Right lobe of liver (tissue), 6 donors: ENCODE data around the gene SV2C. TPM values are rescaled to one million over a fixed set of nuclear protein-coding genes. Genes with fewer than 3 reads are reported as not detected.
A peak's percentile ranks its signal among the peaks of the same experiment; 100 is the strongest.

Source experiments
- ATAC-seq, 4 donors: fragments of 200-7000 bp; cut with Tn5 transposase; one replicate each; pipeline ENCODE4 v1.9.1; 2020; ENCODE audit warnings: mild to moderate bottlenecking in 4 of 4, moderate library complexity in 4 of 4
- DNase-seq, 3 donors: peaks; one replicate each; pipeline ENCODE4 v3.0.0-alpha.2; 2020
- H3K27ac ChIP-seq, 3 donors: fragments of 200-600 bp; one replicate each; pipeline ENCODE4 v1.8.0; 2022
- H3K27me3 ChIP-seq, 2 donors: fragments of 200-600 bp; one replicate each; pipeline ENCODE4 v1.8.0; 2022
- H3K36me3 ChIP-seq, 4 donors: fragments of 200-600 bp; sonication (generic) in 1 of 4; one replicate each; pipeline versions ENCODE4 v1.5.1 to v1.8.0; 2017 to 2022; ENCODE audit warnings: control low read depth in 1 of 4
- H3K4me1 ChIP-seq, 4 donors: fragments of 200-600 bp; sonication (generic) in 1 of 4; one replicate each; pipeline versions ENCODE4 v1.5.1 to v1.8.0; 2017 to 2022; ENCODE audit warnings: control low read depth in 1 of 4
- H3K4me3 ChIP-seq, 3 donors: fragments of 200-600 bp; one replicate each; pipeline ENCODE4 v1.8.0; 2022
- H3K9me3 ChIP-seq, 4 donors: fragments of 200-600 bp; sonication (generic) in 1 of 4; one replicate each; pipeline versions ENCODE4 v1.5.1 to v1.8.0; 2017 to 2022; ENCODE audit warnings: control low read depth in 1 of 4
- CTCF ChIP-seq, 4 donors: fragments of 200-600 bp in 3 of 4; fragments of 450-650 bp in 1 of 4; IDR thresholded peaks; one replicate each; pipeline versions ENCODE4 v1.5.1 to v1.8.0; 2016 to 2022; ENCODE audit warnings: antibody characterized with exemption in 4 of 4, mild to moderate bottlenecking in 2 of 4
- POLR2A ChIP-seq: fragments of 450-650 bp; IDR thresholded peaks from one replicate; pipeline ENCODE4 v1.6.1; 2017; ENCODE audit warnings: antibody characterized with exemption, mild to moderate bottlenecking
- WGBS: methylation state at CpG from one replicate; pipeline ENCODE4 v1.1.6; 2018; ENCODE audit warnings: low coverage, low lambda C conversion rate; ENCODE audit not compliant: insufficient coverage; ENCODE audit errors: missing lambda C conversion rate; 5-methylcytosine and 5-hydroxymethylcytosine counted together
- intact Hi-C, 2 donors: fragments of 100-400 bp; cut with DNase I; formaldehyde crosslinking; loops; one replicate each; pipeline versions ENCODE4 v1.11.2 to v1.14.1; 2022
- total RNA-seq, 6 experiments: library from RNA; depleted of rRNA in 2 of 6; stranded (reverse); fragments of >200 nt in 2 of 6; fragmentation: NEBNext Ultra II Directional in 3 of 6; extraction: Animal tissue kit (Norgen Biotek cat#: 25700) in 3 of 6; gene quantifications; one replicate each; pipeline versions ENCODE4 v1.1.0 to v1.2.4, GENCODE V29; 2016 to 2023
- donor health status: DM: no; HTN: yes; CAD: no.
- donor health status: DM: no; HTN: no; CAD: no.
- donor health status: DM: no; HTN: no; CAD: no.
- donor health status: DM: no; HTN: yes; CAD: no.
- donor health status: DM: no; HTN: yes; CAD: no.

SV2C gene
- total RNA-seq, 6 experiments from 2014 or later, result under 0.01 to 0.05 (median 0.01) TPM; not detected in 2

GRCh38 chr5:76376148-76376865 lies 293.1 kb downstream of the SV2C start:
- WGBS, result 97% methylated on average over 3 of the region's 3 CpGs
- H3K4me3 ChIP-seq, result no peak overlapping the region
- peaks cover 0 to 21% (median 4%) of the 10 kb centered on the region in 4 donors for H3K4me1 ChIP-seq
- no peak for TF ChIP-seq POLR2A
- TF ChIP-seq CTCF (IDR thresholded peaks at IDR 0.05), result no peak
- H3K27me3 ChIP-seq, result no peaks in the 10 kb centered on the region
- no peaks in the 10 kb centered on the region for H3K36me3 ChIP-seq
- no peaks in the 10 kb centered on the region for H3K9me3 ChIP-seq
- no peak for DNase-seq
- ATAC-seq, result no peak
- intact Hi-C loops, result no loop called here
- no peak overlapping the region for H3K27ac ChIP-seq

- ATAC-seq (no peak), DNase-seq (no peak)
- 59% methylated on average over 2 of the region's 3 CpGs for WGBS
- H3K27ac ChIP-seq, result no peak overlapping the region
- H3K36me3 ChIP-seq, result no peaks in the 10 kb centered on the region
- peaks cover 0 to 18% (median 4%) of the 10 kb centered on the region in 4 donors for H3K4me1 ChIP-seq
- intact Hi-C loops, result no loop called here
- no peaks in the 10 kb centered on the region for H3K27me3 ChIP-seq
- no peak overlapping the region for H3K4me3 ChIP-seq
- TF ChIP-seq CTCF (IDR thresholded peaks at IDR 0.05), result no peak
- no peaks in the 10 kb centered on the region for H3K9me3 ChIP-seq
Observed at GRCh38 chr5:76376866-76377230, 293.7 kb downstream of the SV2C start.

- Histone ChIP-seq H3K4me3 (no peak overlapping the region), H3K9me3 (no peaks in the 10 kb centered on the region), H3K4me1 (peaks cover 0 to 10% (median 0%) of the 10 kb centered on the region in 4 donors), H3K27me3 (no peaks in the 10 kb centered on the region), H3K27ac (no peak overlapping the region), H3K36me3 (no peaks in the 10 kb centered on the region)
- intact Hi-C loops, result no loop called here
- WGBS, result 95% methylated on average over 6 of the region's 6 CpGs
- DNase-seq (no peak), ATAC-seq (no peak)
- TF ChIP-seq CTCF (IDR thresholded peaks at IDR 0.05), result no peak
Observed at GRCh38 chr5:76378355-76378754, 295.2 kb downstream of the SV2C start.

- DNase-seq, result no peak
- Histone ChIP-seq H3K4me1 (peaks cover 0 to 20% (median 3%) of the 10 kb centered on the region in 4 donors), H3K27me3 (no peaks in the 10 kb centered on the region), H3K4me3 (no peak overlapping the region), H3K27ac (no peak overlapping the region), H3K36me3 (no peaks in the 10 kb centered on the region), H3K9me3 (no peaks in the 10 kb centered on the region)
- WGBS, result 63% methylated on average over 5 of the region's 5 CpGs
- no peak for TF ChIP-seq POLR2A
- no peak for TF ChIP-seq CTCF (IDR thresholded peaks at IDR 0.05)
- ATAC-seq, result peak in 1 of 4 donors; percentile 50
- intact Hi-C loops, result no loop called here
Observed at GRCh38 chr5:76379316-76379715, 296.1 kb downstream of the SV2C start.
